Astrocyte of the cerebellum (primary cell): ENCODE results near the gene STARD10.

Source experiments
- DNase-seq: peaks from one replicate; pipeline ENCODE4 v3.0.0-alpha.2; 2011; ENCODE audit warnings: low read depth
- H3K4me3 ChIP-seq: 2 replicates; pipeline ENCODE4 v1.5.1; 2011; ENCODE audit warnings: mild to moderate bottlenecking, low read depth, low read length, moderate library complexity
- CTCF ChIP-seq: IDR thresholded peaks from 2 replicates; pipeline ENCODE4 v1.5.1; 2012; ENCODE audit warnings: low read length, low read depth, moderate library complexity, mild to moderate bottlenecking; ENCODE audit errors: missing control alignments
- in situ Hi-C: cut with HindIII; loops from 2 replicates; pipeline ENCODE4 v1.10.0; 2017; ENCODE audit warnings: low sequenced_read_pairs

STARD10 gene

DNA sequence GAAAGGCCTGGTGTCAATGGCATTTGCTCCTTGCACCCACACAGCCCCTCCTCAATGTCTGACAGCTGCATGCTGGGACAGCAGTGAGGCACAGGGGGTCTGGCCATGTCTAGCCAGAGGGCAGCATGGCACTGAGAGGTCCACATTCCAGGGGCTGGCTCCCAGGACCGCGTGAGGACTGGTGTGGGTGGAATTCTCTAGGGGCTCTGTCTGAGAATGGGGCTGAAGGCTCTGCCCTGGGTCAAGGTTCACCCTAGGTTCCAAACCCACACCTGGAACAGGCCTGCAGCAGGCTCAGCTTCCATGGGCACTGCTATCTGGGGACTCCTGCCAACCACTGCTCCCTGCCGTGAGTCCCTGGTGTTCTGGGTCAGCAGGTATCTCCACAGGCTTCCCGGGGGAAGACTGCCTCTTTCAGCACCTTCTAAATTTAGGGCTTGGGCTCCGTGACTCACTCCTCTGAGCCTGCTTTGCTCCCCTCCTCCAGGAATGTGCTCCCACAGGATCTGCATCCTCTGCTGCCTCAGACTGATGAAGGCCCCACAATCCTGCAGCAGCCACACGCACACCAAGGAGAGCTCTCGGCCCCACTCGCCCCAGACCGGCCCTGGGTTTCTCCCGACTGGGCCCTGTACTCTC lies 4.2 kb downstream of the STARD10 start:
- DNase-seq = no peak

GRCh38 chr11:72788241-72788640 lies 5.6 kb downstream of the STARD10 start:
- DNase-seq = no peak
- no peak overlapping the region for H3K4me3 ChIP-seq
- TF ChIP-seq CTCF = no peak
- in situ Hi-C loops = no loop called here

More for the DNA sequence above, 4.2 kb downstream of the STARD10 start:
- no peak overlapping the region for H3K4me3 ChIP-seq
- TF ChIP-seq CTCF = no peak
- in situ Hi-C loops = no loop called here

- H3K4me3 ChIP-seq = no peak overlapping the region
- TF ChIP-seq CTCF = peak; percentile 3
- no peak for DNase-seq
- in situ Hi-C loops = no loop called here
Measured at GRCh38 chr11:72787216-72788104, 6.4 kb downstream of the STARD10 start.

- no peak for TF ChIP-seq CTCF
- DNase-seq = no peak
- in situ Hi-C loops = no loop called here
- no peak overlapping the region for H3K4me3 ChIP-seq
Measured at GRCh38 chr11:72786305-72787215, 7.3 kb downstream of the STARD10 start.

DNA sequence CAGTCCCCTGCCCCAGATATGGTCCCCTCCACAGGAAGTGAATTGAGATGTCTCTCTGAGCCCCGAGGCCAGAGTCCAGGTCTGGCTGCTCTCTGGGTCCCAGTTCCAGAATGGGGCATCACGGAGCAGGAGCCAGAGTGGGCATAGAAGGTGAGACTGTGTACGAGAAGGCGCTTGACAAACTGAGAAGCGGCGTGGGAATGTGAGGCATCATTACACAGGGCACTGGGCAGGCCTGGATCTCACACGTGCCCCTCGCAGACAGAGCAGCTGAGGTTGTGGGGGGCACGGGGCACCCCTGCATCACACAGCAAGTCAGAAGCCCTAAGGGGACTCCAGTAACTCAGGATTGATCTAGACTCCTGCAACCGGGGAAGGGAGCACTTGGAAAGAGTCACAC lies 9.2 kb downstream of the STARD10 start:
- TF ChIP-seq CTCF = no peak
- in situ Hi-C loops = no loop called here
- no peak for DNase-seq
- H3K4me3 ChIP-seq = no peak overlapping the region

- no peak for DNase-seq
- in situ Hi-C loops = no loop called here
- no peak overlapping the region for H3K4me3 ChIP-seq
- TF ChIP-seq CTCF = no peak
Measured at GRCh38 chr11:72783144-72783905, 10.5 kb downstream of the STARD10 start.
